A673 (cell line): ENCODE data around the gene VAC14. TPM values are rescaled to one million over a fixed set of nuclear protein-coding genes. Genes with fewer than 3 reads are reported as not detected.
A peak's percentile ranks its signal among the peaks of the same experiment; 100 is the strongest.

Experiments used
- BruUV-seq: library from RNA; stranded (reverse); fragments of 400-500 nt; replicated peaks from 2 replicates; lab custom pipeline; 2021; lab: Mats Ljungman, UMichigan
- CTCF ChIA-PET: fragments of 300-600 bp; sonication (Branson Sonifier 250); formaldehyde crosslinking; loops from one replicate; lab custom pipeline; 2022; ENCODE audit warnings: antibody characterized with exemption; lab: Charles Lee
- POLR2A ChIA-PET: fragments of 300-600 bp; sonication (Branson Sonifier 250); formaldehyde crosslinking; loops from one replicate; lab custom pipeline; 2022; ENCODE audit warnings: antibody characterized with exemption; ENCODE audit not compliant: low non-redundant PET; lab: Charles Lee
- DNase-seq: peaks from one replicate; pipeline ENCODE4 v3.0.0-alpha.2; 2015; ENCODE audit warnings: low spot score
- H3K27ac ChIP-seq: fragments of 200-600 bp; sonication (generic); 2 replicates; pipeline ENCODE4 v1.5.1; 2016; ENCODE audit warnings: mixed run types, low read depth, mild to moderate bottlenecking, mixed read lengths, antibody characterized with exemption, low read length; ENCODE audit not compliant: poor library complexity, severe bottlenecking
- H3K27me3 ChIP-seq: fragments of 200-600 bp; sonication (generic); replicated peaks from 2 replicates; pipeline ENCODE4 v1.6.1; 2017; ENCODE audit warnings: mixed run types, low read depth, mild to moderate bottlenecking, mixed read lengths, antibody characterized with exemption, low read length; ENCODE audit not compliant: insufficient read depth, poor library complexity
- H3K36me3 ChIP-seq: fragments of 200-600 bp; sonication (generic); 2 replicates; pipeline ENCODE4 v1.6.1; 2016; ENCODE audit warnings: mixed run types, mild to moderate bottlenecking, mixed read lengths, antibody characterized with exemption, low read length; ENCODE audit not compliant: insufficient read depth, poor library complexity, severe bottlenecking
- H3K4me1 ChIP-seq: fragments of 200-600 bp; sonication (generic); 2 replicates; pipeline ENCODE4 v1.6.1; 2017; ENCODE audit warnings: mixed run types, mild to moderate bottlenecking, mixed read lengths, antibody characterized with exemption, low read length; ENCODE audit not compliant: insufficient read depth, poor library complexity, severe bottlenecking
- H3K4me3 ChIP-seq: fragments of 200-600 bp; sonication (generic); 2 replicates; pipeline ENCODE4 v1.5.1; 2016; ENCODE audit warnings: low read depth, mixed run types, mild to moderate bottlenecking, mixed read lengths, low read length; ENCODE audit not compliant: poor library complexity, severe bottlenecking
- H3K9me3 ChIP-seq: fragments of 200-600 bp; sonication (generic); 2 replicates; pipeline ENCODE4 v1.6.1; 2016; ENCODE audit warnings: mixed run types, low read depth, mild to moderate bottlenecking, mixed read lengths, antibody characterized with exemption, low read length; ENCODE audit not compliant: poor library complexity, severe bottlenecking
- EZH2 ChIP-seq: fragments of 200-600 bp; sonication (generic); IDR thresholded peaks from 2 replicates; pipeline ENCODE4 v1.6.1; 2017; ENCODE audit warnings: borderline replicate concordance, low read depth, mild to moderate bottlenecking, mixed read lengths, antibody characterized with exemption, low read length; ENCODE audit not compliant: poor library complexity, severe bottlenecking
- intact Hi-C: fragments of 100-400 bp; cut with micrococcal nuclease; formaldehyde crosslinking; loops from one replicate; pipeline ENCODE4 v1.10.0; 2022; ENCODE audit not compliant: unreplicated experiment
- total RNA-seq: library from RNA; stranded (reverse); gene quantifications from 2 replicates; pipeline ENCODE4 v1.2.3, GENCODE V29; 2021
- TF ChIP-seq, protein P1 (sequence below): fragments of 300-800, 200-600 bp; sonication (generic); conservative IDR thresholded peaks from 2 replicates; pipeline ENCODE4 v1.5.1; 2017; ENCODE audit warnings: low read depth, mild to moderate bottlenecking, antibody characterized with exemption, low read length, moderate library complexity, mixed read lengths

Gene VAC14
- total RNA-seq, 1 experiment from 2014 or later = 46.6 TPM

DNA sequence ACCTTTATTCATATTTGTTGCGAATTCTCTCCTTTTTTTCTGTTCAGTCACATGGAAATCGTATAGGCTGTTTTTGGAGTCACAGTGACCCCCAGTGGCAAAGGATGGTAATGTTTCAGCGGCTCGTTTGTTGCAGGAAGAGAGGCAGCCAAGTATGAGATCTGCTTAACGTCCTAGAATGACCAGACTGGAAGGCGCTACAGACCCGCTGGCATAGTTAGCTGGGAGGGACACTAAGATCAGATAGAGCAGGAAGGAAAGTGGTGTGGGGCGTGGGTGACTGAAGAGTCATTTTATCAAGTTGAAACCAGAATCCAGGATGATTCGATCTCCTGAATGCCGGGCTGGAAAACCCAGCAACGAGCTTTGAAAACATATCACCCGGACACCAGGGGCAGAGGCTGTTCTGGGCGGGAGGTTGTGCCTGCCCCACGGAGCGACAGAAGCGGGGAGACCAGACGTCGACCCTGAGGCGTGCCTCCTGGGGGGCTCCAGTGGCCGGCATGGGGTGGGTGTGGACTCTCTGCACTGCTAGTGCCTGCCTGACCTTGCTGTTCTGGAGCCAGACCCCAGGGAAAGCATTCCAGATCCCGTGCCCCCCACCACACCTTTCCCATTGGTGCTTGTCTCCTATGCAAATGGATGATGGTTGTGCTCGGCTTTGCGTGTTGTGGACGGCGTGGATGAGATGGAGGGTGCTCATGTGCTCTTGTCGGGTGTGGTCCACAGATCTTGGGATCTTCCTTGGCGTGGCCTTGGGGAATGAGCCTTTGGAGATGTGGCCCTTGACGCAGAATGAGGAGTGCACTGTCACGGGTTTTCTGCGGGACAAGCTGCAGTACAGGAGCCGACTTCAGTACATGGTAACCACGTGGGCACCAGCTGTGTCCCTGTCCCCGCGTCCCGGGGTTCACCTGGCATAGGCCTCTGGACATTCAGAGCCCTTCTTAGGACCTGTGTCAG, 146.9 kb downstream of the VAC14 start:
- Histone ChIP-seq H3K27ac (no peak overlapping the region), H3K9me3 (no peaks in the 10 kb centered on the region), H3K36me3 (no peaks in the 10 kb centered on the region), H3K27me3 (no peaks in the 10 kb centered on the region), H3K4me1 (no peaks in the 10 kb centered on the region), H3K4me3 (peak overlapping the region; percentile 33)
- peak; percentile 87 for DNase-seq
- POLR2A ChIA-PET = no interaction called here
- intact Hi-C loops = loop anchor here (2.0 to 10.0 kb wide), 3 partner anchors 129 to 321 kb away; partner anchors contain the start of genes COG4 and SF3B3
- TF ChIP-seq, protein P1, sequence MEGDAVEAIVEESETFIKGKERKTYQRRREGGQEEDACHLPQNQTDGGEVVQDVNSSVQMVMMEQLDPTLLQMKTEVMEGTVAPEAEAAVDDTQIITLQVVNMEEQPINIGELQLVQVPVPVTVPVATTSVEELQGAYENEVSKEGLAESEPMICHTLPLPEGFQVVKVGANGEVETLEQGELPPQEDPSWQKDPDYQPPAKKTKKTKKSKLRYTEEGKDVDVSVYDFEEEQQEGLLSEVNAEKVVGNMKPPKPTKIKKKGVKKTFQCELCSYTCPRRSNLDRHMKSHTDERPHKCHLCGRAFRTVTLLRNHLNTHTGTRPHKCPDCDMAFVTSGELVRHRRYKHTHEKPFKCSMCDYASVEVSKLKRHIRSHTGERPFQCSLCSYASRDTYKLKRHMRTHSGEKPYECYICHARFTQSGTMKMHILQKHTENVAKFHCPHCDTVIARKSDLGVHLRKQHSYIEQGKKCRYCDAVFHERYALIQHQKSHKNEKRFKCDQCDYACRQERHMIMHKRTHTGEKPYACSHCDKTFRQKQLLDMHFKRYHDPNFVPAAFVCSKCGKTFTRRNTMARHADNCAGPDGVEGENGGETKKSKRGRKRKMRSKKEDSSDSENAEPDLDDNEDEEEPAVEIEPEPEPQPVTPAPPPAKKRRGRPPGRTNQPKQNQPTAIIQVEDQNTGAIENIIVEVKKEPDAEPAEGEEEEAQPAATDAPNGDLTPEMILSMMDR = peak; percentile 95
- TF ChIP-seq EZH2 = no peak
- BruUV-seq = no TSS peak
- CTCF ChIA-PET = interaction anchor here (0.6 to 2.1 kb wide), 6 partner anchors 117 to 1133 kb away, joined by 3 to 9 read pairs (median 4); no protein-coding TSS in a partner anchor

DNA sequence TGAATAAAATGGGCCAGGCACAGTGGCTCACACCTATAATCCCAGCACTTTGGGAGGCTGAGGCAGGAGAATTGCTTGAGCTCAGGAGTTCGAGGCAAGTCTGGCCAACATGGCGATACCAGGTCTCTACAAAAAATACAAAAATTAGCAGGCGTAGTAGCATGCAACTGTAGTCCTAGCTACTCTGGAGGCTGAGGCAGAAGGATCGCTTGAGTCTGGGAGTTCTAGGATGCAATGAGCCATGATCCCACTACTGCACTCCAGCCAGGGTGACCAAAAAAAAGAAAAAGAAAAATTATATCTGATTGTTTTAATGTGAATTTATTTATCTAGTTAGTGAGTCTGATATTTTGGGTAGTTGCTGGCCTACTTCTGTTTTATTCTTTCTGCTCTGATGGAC, 147.6 kb downstream of the VAC14 start:
- H3K4me3 ChIP-seq = no peak overlapping the region
- H3K27me3 ChIP-seq = no peaks in the 10 kb centered on the region
- no peaks in the 10 kb centered on the region for H3K9me3 ChIP-seq
- no peaks in the 10 kb centered on the region for H3K36me3 ChIP-seq
- POLR2A ChIA-PET = no interaction called here
- TF ChIP-seq, protein P1 = no peak
- TF ChIP-seq EZH2 = no peak
- no TSS peak for BruUV-seq
- CTCF ChIA-PET = interaction anchor here (0.6 to 2.1 kb wide), 6 partner anchors 40 to 313 kb away, joined by 3 to 10 read pairs (median 4); no protein-coding TSS in a partner anchor
- H3K27ac ChIP-seq = no peak overlapping the region
- no peak for DNase-seq
- H3K4me1 ChIP-seq = no peaks in the 10 kb centered on the region
- intact Hi-C loops = loop anchor here (2.0 to 10.0 kb wide), 3 partner anchors 129 to 321 kb away; partner anchors contain the start of genes COG4 and SF3B3

DNA sequence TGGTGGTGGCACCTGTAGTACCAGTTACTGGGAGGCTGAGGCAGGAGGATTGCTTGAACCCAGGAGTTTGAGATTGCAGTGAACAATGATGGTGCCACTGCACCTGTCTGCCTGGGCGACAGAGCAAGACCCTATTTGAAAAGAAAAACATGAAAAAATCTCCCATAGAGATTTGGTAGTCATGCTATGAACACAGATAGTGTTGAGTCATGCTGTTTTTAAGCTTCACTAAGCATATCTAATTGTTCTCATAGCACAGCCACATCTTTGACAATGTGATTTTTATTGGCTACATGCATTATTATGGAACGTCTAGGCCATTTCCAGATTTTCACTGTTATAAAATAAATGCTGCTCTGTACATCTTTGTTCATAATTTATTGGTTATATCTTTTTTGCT, 148.6 kb downstream of the VAC14 start:
- Histone ChIP-seq H3K9me3 (no peaks in the 10 kb centered on the region), H3K36me3 (no peaks in the 10 kb centered on the region), H3K4me3 (no peak overlapping the region), H3K27ac (no peak overlapping the region), H3K4me1 (no peaks in the 10 kb centered on the region), H3K27me3 (no peaks in the 10 kb centered on the region)
- no peak for DNase-seq
- TF ChIP-seq, protein P1 = no peak
- TF ChIP-seq EZH2 = no peak
- CTCF ChIA-PET = interaction anchor here (1.5 kb wide), 1 partner anchor 117 kb away, joined by 4 read pairs; no protein-coding TSS in a partner anchor
- intact Hi-C loops = loop anchor here (2.0 to 10.0 kb wide), 3 partner anchors 128 to 320 kb away; partner anchors contain the start of genes COG4 and SF3B3
- POLR2A ChIA-PET = no interaction called here
- no TSS peak for BruUV-seq
